ENCODE data around the gene TMSB4X. TPM values are rescaled to one million over a fixed set of nuclear protein-coding genes. Genes with fewer than 3 reads are reported as not detected.

TMSB4X gene
- total and polyA plus RNA-seq, 2 of the 8 experiments (the other 6 are each of a cell fraction or from before 2014, with no cell fraction given), result 2,063 to 2,112 TPM

GRCh38 chrX:12979026-12979607 is 4.2 kb downstream of the TMSB4X start:
- Histone ChIP-seq H2AFZ (ENCODE audit: low read length) (no peak overlapping the region), H3K27me3 (replicated peaks in 1 of 4; ENCODE audit: control insufficient read depth in 3 of 4, extremely low read depth in 1 of 4, insufficient read depth in 3 of 4, low read length in 3 of 4) (no peaks in the 10 kb centered on the region), H2BK120ac (replicated peaks; ENCODE audit: low read depth, low read length) (no peak overlapping the region), H2BK20ac (ENCODE audit: low read length) (no peak overlapping the region), H3K4me2 (ENCODE audit: insufficient read depth in 1 of 2, low read depth in 2 of 2, low read length in 2 of 2) (peak overlapping the region in 1 of 2 experiments; percentile 63; a peak in 1 of 4 replicates), H3K36me3 (ENCODE audit: control insufficient read depth in 2 of 4, insufficient read depth in 4 of 4, low read length in 3 of 4) (peaks cover 0 to 27% (median 4%) of the 10 kb centered on the region in 4 experiments; a peak in 3 of 8 replicates), H3K9ac (replicated peaks in 1 of 4; ENCODE audit: extremely low read depth in 1 of 4, low read depth in 3 of 4, low read length in 3 of 4) (no peak overlapping the region), H3K18ac (ENCODE audit: extremely low read depth, low read length) (peak overlapping the region; percentile 19; the same call in 1 of the 2 replicates), H3K27ac (ENCODE audit: low read depth, low read length) (no peak overlapping the region), H3K79me1 (ENCODE audit: low read depth, low read length) (no peaks in the 10 kb centered on the region), H3K79me2 (ENCODE audit: control insufficient read depth in 1 of 2, insufficient read depth in 2 of 2, low read length in 2 of 2) (peaks cover 0 to 24% of the 10 kb centered on the region in 2 experiments; a peak in 3 of 4 replicates), H4K20me1 (replicated peaks in 1 of 2; ENCODE audit: control insufficient read depth in 1 of 2, insufficient read depth in 2 of 2, low read length in 2 of 2) (no peaks in the 10 kb centered on the region), H4K5ac (ENCODE audit: insufficient read length, low read depth, low read length) (no peak overlapping the region), H4K91ac (replicated peaks; ENCODE audit: insufficient read length, low read length) (no peak overlapping the region), H3K14ac (ENCODE audit: insufficient read length) (no peak overlapping the region), H3K23me2 (ENCODE audit: low read depth, low read length) (no peaks in the 10 kb centered on the region), H4K8ac (ENCODE audit: extremely low read depth, insufficient read depth, low read length) (no peak overlapping the region), H2BK12ac (ENCODE audit: low read depth, low read length) (no peak overlapping the region), H3K56ac (replicated peaks; ENCODE audit: insufficient read length, low read depth, low read length) (no peak overlapping the region), H3K4me3 (ENCODE audit: extremely low read depth in 1 of 4, insufficient read depth in 2 of 4, low read depth in 3 of 4, low read length in 4 of 4) (no peak overlapping the region), H2AK5ac (ENCODE audit: low read depth, low read length) (no peak overlapping the region), H2BK15ac (ENCODE audit: low read length) (no peak overlapping the region), H3K23ac (ENCODE audit: insufficient read length) (no peak overlapping the region), H2BK5ac (ENCODE audit: low read depth, low read length) (no peak overlapping the region), H3K4ac (replicated peaks; ENCODE audit: insufficient read length, low read depth, low read length) (no peak overlapping the region), H3K9me3 (ENCODE audit: insufficient read depth in 2 of 2, low read depth in 1 of 2, low read length in 1 of 2) (no peaks in the 10 kb centered on the region), H3K4me1 (replicated peaks in 1 of 4; ENCODE audit: control insufficient read depth in 3 of 4, insufficient read depth in 4 of 4, low read length in 3 of 4) (peaks cover 0 to 7% (median under 1%) of the 10 kb centered on the region in 4 experiments; a peak in 1 of 7 replicates)
- ChIA-PET CTCF (ENCODE audit: partially characterized antibody) (interaction anchor here (0.9 to 2.3 kb wide), 3 partner anchors 33 to 186 kb away, joined by 3 to 9 read pairs (median 3); no protein-coding TSS in a partner anchor), POLR2A (ENCODE audit: partially characterized antibody) (interaction anchor here (0.6 to 3.5 kb wide), 7 partner anchors 10 to 509 kb away, joined by 3 to 14 read pairs (median 5); no protein-coding TSS in a partner anchor)
- 64% methylated on average over 4 of the region's 4 CpGs; no CpG with 5 or more reads in 1 of the 2 experiments for WGBS, 2 experiments (ENCODE audit: extremely low coverage in 1 of 2, insufficient coverage in 1 of 2, insufficient read length in 1 of 2, insufficient replicate concordance in 2 of 2, low coverage in 1 of 2, low lambda C conversion rate in 2 of 2, missing lambda C conversion rate in 1 of 2)
- TF ChIP-seq POLR2AphosphoS5 (IDR thresholded peaks at IDR 0.05; ENCODE audit: low read depth, low read length), result 0 out of 2 replicates have a peak, but pooled peaks have one; percentile 20
- TF ChIP-seq POLR2A (IDR thresholded peaks at IDR 0.05; ENCODE audit: control extremely low read depth in 1 of 2, low read depth in 2 of 2, low read length in 2 of 2), result peak in 1 of 2 experiments; percentile 23; a peak in 1 of 3 replicates
- no peak for TF ChIP-seq SUZ12 (IDR thresholded peaks at IDR 0.05; ENCODE audit: low read length)
- FAIRE-seq, result no peak
- no peak for DNase-seq (ENCODE audit: low read depth in 1 of 2, low spot score in 2 of 2)

Measured in H1 (cell line).